Erythroblast (primary cell): ENCODE measurements around the gene STK4.
"Not testable (repeated sequence)": the region's sequence is repeated elsewhere in the genome, so short reads cannot be mapped to it uniquely, and the experiment has no call there.

Source experiments
- DNase-seq, 2 experiments: peaks; one replicate each; lab custom pipeline; 2025; lab: John Stamatoyannopoulos, UW
- GATA1 ChIP-seq: IDR thresholded peaks from 2 replicates; pipeline ENCODE4 v1.6.1; 2011; ENCODE audit warnings: low read depth, mild to moderate bottlenecking, control low read depth, low read length, moderate library complexity
- POLR2A ChIP-seq: IDR thresholded peaks from 2 replicates; pipeline ENCODE4 v1.6.1; 2011; ENCODE audit warnings: mild to moderate bottlenecking, low read length

STK4 gene

DNA sequence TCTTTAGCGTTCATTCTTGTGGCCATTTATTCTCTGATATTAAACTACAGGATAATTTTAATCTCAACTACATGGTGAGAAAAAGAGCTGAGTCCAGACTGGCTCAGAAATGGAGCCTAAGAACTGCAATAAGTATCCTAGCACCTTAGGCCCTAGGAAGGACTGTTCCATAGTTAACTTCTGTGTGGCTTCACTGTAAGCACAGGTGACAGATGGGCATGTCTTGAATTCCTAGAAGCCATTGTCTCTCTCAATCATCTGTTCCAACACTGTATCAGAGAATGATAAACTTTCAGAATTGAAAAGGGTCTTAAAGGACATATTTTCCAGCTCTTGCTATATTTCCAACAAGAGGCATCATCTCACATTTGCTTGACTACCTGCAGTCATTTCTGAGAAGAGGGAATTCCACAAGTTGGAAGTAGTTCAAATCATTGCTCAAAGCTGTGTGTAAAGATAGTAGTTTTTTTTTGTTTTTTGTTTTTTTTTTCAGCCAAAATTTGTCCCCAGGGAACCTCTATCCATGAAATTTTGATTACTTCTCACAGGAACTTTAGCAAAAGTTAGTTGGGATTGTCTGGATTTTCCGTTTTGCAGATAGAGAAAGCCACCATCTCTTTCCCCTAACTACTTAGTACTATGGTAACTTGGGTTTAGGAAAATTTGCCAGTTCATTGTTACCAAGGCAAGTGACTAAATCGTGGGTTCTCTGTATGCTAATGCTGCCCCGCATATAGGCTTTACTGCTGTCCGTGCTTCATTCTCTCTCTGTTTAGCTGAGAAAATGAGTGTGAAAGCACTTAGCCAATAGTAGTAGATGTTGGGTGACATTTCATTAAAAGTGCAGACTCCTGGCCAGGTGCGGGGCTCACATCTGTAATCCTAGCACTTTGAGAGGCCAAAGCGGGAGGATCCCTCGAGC, 87.4 kb downstream of the STK4 start:
- DNase-seq: no peak
- no peak for TF ChIP-seq GATA1

DNA sequence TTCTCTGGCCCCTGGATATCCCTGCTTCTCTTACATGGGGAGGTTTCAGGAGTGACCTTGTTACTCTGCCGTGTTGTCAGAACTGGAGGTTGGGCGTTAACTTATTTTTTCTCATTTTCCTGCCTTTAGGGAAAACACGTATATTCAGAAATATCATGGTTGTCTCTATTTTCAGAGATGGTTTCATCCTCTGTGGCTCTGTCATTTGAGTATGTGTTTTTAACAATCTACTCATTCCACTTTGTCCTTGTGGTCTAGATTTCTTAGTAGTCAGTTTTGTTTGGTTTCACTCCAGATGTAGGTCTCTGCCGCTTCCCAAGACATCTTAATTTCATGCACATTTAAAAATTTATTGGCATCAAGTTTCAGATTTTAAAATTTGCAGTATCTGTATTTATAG, 88.7 kb downstream of the STK4 start:
- TF ChIP-seq POLR2A (no peak), GATA1 (no peak)
- DNase-seq: no peak

DNA sequence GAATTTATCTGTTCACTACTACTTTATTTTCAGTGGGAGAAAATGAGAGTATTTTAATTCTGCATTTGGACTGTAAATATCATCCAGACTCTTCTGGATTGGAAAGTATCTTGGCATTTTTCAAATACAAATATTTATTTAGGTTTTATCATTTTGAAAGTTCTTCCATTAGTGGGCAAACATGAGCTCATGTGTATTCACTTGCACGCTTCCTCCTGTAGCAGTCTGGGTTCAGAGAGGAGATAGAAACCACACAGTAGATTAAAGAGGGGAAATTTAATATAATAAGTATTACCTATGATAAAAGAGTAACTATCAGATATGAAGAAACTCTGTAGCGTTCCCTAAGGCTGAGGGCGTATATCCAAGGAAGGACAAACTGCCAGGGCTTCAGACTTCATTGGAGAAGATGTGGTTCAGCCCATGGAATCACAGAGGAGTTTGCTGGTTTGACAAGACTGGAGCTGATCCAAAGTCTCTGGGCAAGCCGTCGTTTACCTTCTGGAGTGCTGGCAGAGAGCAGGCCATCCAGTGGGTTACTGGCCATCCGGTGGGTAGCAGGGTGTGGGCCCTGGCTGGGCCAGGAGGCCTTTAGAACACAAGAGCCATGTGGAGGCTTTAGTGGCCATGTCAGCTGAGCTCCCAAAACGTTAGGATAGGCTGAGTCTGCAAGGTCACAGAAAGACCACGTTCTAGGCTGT, 90.3 kb downstream of the STK4 start:
- no peak for DNase-seq
- TF ChIP-seq POLR2A: no peak

DNA sequence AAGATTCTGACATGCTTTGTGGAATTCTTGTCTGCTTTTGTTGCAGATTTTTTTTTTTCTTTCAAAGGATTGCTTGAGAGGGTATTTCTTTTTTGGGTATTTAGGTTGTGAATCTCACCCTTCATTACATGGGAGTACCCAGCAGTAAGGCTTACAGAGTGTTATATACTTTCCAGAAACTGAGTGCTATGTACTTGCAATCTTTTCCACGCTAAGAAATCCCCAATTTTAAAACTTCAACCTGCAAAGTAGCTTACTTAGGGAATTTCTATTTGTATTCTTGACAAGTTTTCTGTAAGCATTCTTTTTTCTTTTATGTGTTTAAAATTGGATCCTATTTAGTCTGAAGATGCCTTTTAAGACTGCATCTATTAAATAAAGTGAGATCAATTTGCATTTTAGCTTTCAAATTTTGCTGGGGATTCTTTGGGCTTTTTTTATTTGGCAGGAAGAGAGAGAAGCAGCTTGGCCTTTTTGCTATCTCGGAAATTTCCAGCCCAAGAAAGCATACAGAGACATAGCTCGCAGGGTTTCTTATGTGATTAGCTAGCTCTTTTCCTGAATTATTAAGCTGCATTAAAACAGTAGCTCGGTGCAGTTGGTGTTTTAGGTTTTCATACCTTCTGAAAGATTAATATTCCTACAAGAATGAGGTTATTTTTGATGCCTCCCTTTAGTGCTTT, 92.0 kb downstream of the STK4 start:
- no peak for TF ChIP-seq POLR2A
- TF ChIP-seq GATA1: no peak
- no peak for DNase-seq

DNA sequence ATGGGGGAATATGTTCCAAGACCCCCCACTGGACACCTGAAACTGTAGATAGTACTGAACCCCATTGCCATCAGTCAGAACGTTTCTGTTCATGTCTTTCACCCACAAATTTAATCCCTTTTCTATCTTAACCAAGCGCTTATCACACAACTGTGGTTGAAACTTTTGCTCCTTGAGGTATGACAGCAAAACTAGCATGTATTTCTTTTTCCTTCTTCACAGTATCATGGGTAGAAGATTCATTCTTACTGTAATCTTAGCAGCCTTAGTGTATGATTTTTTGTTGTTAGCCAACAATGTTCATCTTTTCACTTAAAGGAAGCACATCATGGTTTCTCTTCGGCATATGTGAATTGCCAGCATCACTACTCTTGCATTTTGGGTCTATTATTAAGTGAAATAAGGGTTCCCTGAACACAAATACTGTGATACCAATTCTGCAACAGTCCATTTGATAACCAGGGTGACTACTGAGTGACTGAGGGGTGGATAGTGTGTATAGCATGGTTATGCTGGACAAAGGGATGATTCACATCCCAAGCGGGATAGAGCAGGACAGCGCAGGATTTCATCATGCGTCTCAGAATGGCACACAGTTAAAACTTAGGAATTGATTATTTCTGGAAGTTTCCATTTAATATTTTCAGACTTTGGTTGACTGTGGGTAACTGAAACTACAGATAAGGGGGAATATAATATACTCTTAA, 92.9 kb downstream of the STK4 start:
- no peak for DNase-seq

DNA sequence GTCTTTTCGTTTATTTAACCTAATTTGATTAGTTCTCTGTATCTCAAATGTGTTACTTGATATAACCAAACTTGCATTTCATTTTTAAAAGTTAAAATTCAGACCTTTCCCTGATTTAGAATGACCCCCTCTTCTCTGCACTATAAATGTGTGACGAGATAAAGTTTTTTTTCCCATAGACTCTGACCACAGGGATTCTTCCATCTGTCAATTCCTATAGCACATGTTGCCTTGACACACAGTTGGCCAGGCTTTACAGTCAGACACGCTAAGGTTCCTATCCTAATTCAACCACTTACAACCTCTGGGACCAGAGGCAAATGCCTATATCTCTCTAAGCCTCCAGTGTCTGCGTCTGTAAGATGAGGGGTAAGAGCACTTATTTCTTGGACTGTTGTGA, 94.0 kb downstream of the STK4 start:
- DNase-seq: no peak
- TF ChIP-seq POLR2A: no peak
- no peak for TF ChIP-seq GATA1

More for the DNA sequence above, 92.9 kb downstream of the STK4 start:
- TF ChIP-seq POLR2A (no peak), GATA1 (no peak)

DNA sequence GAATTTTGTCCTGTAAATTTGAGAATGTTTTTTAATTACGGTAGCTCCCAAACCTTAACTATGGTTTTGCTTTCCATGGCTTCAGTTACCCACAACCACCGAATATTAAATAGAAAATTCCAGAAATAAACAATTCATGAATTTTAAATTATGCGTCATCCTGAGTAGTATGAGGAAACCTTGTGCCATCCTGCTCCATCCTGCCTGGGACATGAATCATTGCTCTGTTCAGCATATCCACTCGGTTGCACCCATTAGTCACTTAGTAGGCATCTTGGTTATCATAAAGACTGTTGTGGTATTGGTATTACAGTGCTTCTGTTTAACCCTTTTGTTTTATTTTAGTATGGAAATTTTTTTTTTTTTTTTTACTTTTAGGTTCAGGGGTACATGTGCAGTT, 94.9 kb downstream of the STK4 start:
- DNase-seq: no peak
- TF ChIP-seq POLR2A: no peak
- TF ChIP-seq GATA1: no peak

DNA sequence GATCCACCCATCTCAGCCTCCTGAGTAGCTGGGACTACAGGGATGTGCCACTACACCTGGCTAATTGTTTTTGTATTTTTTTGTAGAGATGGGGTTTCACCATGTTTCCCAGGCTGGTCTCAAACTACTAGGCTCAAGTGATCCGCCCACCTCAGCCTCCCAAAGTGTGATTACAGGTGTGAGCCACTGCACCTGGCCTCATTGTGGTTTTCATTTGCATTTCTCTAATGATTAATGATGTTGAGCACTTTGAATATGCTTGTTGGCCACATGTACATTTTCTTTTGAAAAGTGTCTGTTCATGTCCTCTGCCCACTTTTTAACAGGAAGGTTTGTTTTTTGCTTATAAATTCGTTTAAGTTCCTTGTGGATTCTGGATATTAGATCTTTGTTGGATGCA, 96.8 kb downstream of the STK4 start:
- not testable (repeated sequence) for DNase-seq

DNA sequence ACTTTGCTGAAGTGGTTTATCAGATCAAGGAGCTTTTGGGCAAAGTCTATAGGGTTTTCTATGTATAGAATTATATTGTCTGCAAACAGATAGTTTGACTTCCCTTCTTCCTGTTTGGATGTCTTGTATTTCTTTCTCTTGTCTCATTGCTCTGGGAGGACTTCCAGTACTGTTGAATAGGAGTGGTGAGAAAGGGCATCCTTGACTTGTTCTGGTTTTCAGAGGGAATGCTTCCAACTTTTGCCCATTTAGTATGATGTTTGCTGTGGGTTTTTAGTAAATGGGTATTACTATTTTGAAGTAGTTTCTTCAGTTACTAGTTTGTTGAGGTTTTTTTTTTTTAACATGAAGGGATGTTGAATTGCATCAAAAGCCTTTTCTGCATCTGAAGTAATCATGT, 98.5 kb downstream of the STK4 start:
- no peak for TF ChIP-seq POLR2A
- no peak for DNase-seq

DNA sequence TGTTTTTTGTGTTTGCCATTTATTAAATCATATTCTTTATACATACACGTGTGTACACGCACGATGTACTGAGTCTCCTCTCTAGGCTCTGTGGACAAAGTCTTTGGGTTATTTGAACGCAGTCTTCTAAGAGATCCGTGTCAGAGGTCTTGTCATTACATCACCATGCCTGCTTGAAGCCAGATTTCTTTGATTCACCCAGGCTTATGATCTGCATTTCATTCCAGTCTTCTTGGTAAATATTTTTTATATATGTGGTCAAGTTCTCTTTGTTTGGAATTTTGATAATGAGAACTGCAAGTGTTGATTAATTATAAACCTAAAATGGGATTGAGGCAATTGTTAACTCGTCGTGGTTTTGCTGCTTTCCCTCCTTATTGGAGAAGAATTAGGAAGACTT, 100.1 kb downstream of the STK4 start:
- no peak for DNase-seq
- TF ChIP-seq POLR2A: no peak
- TF ChIP-seq GATA1: no peak

DNA sequence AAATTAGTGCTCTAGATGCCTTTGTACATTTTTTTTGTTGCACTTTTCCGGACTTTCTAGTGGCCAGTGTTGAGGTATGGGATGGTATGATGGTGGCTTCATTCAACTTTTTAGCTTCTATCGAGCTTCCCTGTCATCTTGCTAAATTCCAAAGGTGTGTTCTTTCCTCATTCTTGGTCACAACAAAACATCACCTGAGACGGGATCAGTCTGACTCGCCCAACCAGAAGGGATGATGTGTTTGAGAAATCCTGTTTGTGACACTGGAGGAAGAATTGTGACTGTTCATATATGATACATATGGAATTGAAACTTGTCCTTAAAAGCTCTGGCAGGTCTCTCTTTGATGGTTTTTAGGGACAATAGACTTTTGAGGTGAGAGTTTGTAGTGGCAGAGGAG, 100.8 kb downstream of the STK4 start:
- DNase-seq: no peak
- TF ChIP-seq GATA1: no peak
- no peak for TF ChIP-seq POLR2A

DNA sequence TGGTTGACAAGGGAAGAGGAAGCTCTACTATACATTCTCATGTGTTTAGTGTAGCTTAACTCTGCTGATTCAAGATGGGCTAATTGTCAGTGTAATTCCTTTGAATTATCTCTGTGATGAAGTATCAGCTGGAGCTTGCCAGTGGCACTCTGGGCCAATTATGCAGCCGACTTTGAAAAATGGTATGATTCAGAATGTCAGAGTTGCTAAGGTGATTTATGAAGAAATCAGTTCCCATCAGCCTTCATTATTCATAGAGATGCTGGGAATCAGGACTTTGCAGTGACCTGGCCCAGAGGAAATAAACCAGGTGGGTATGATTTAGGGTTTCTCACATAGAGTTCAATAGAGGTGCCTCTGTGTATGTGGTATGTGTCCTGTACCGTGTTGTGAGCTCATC, 101.2 kb downstream of the STK4 start:
- DNase-seq: no peak

DNA sequence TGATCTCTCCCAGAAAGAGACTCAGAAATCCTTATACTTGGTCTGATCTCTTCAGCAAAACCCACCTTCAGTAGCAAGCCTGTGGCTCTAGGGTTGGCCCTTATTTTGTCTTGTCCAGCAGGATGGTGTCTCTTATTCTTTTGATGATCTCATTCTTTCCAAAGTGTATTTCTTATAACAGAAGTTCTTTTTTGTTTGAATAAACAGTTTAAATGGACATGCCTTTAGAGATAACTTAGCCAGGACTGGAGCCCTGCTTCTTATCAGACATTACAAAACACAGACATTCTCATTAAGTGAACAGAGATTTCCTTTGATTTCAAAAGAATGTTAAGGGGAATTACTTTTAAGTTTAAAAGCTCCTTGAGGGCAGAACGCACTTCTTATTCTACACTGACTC, 102.9 kb downstream of the STK4 start:
- TF ChIP-seq GATA1 (no peak), POLR2A (no peak)
- DNase-seq: no peak

More for the DNA sequence above, 101.2 kb downstream of the STK4 start:
- TF ChIP-seq GATA1 (no peak), POLR2A (no peak)
